ENCODE results near the gene ACOXL.

Gene ACOXL

GRCh38 chr2:111030260-111030891 is 298.0 kb downstream of the ACOXL start:
- DNase-seq (ENCODE audit: low read depth), result no peak
- TF ChIP-seq, protein P1, sequence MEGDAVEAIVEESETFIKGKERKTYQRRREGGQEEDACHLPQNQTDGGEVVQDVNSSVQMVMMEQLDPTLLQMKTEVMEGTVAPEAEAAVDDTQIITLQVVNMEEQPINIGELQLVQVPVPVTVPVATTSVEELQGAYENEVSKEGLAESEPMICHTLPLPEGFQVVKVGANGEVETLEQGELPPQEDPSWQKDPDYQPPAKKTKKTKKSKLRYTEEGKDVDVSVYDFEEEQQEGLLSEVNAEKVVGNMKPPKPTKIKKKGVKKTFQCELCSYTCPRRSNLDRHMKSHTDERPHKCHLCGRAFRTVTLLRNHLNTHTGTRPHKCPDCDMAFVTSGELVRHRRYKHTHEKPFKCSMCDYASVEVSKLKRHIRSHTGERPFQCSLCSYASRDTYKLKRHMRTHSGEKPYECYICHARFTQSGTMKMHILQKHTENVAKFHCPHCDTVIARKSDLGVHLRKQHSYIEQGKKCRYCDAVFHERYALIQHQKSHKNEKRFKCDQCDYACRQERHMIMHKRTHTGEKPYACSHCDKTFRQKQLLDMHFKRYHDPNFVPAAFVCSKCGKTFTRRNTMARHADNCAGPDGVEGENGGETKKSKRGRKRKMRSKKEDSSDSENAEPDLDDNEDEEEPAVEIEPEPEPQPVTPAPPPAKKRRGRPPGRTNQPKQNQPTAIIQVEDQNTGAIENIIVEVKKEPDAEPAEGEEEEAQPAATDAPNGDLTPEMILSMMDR (IDR thresholded peaks at IDR 0.05; ENCODE audit: control insufficient read depth, extremely low read depth, insufficient read depth), result no peak
- no peak overlapping the region for H3K4me3 ChIP-seq (ENCODE audit: low read depth, low read length)

GRCh38 chr2:111030945-111031344 is 298.6 kb downstream of the ACOXL start:
- TF ChIP-seq, protein P1 (IDR thresholded peaks at IDR 0.05; ENCODE audit: control insufficient read depth, extremely low read depth, insufficient read depth), result no peak
- no peak overlapping the region for H3K4me3 ChIP-seq (ENCODE audit: low read depth, low read length)
- no peak for DNase-seq (ENCODE audit: low read depth)

DNA sequence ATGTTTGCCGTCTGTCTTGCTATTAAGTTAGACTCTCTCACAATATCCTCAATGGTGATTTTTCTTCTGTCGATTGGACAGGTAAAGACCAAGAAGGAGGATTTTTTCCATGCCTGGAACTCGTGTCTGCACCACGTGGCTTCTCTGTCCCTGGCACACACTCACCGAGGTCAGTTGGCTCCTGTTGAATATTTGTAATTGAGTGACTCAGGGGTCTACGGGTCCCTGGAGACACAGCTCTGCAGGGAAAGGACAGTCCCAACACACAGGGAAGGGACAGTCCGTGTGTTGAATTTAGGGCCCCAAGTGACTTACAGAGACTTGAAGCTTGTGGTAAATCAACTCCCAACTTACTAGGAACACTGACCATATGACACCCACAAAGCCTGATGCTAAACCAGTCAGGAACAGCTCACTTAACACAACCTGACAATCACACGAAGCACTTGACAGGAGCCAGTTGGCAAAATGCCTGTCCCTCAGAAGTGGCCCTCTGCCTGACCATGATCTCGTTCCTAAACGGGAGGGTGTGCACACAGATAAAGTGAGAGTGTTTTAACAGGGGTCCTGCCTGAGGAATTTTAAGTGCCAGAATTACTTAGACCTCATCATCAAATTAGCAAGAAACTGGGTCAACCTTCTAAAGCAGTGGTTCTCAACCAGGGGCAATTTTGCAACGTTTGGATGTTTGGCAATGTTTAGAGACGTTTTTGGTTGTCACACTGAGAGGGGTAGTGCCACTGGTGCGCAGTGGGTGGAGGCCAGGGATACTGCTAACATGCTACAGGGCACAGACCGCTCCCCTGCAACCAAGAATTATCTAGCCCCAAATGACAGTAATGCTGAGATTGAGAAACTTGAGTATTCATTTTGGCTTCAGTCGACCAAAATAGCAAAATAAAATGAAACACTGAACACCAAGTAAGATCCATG is 299.4 kb downstream of the ACOXL start:
- TF ChIP-seq, protein P1 (IDR thresholded peaks at IDR 0.05; ENCODE audit: control insufficient read depth, extremely low read depth, insufficient read depth), result no peak
- no peak overlapping the region for H3K4me3 ChIP-seq (ENCODE audit: low read depth, low read length)
- no peak for DNase-seq (ENCODE audit: low read depth)

- DNase-seq (ENCODE audit: low read depth), result no peak
- TF ChIP-seq, protein P1 (IDR thresholded peaks at IDR 0.05; ENCODE audit: control insufficient read depth, extremely low read depth, insufficient read depth), result no peak
- H3K4me3 ChIP-seq (ENCODE audit: low read depth, low read length), result no peak overlapping the region
These were observed 300.5 kb downstream of the ACOXL start for GRCh38 chr2:111032721-111033429.

GRCh38 chr2:111034146-111034545 is 301.8 kb downstream of the ACOXL start:
- DNase-seq (ENCODE audit: low read depth), result no peak
- TF ChIP-seq, protein P1 (IDR thresholded peaks at IDR 0.05; ENCODE audit: control insufficient read depth, extremely low read depth, insufficient read depth), result no peak
- H3K4me3 ChIP-seq (ENCODE audit: low read depth, low read length), result no peak overlapping the region

GRCh38 chr2:111034606-111035005 is 302.2 kb downstream of the ACOXL start:
- no peak overlapping the region for H3K4me3 ChIP-seq (ENCODE audit: low read depth, low read length)
- TF ChIP-seq, protein P1 (IDR thresholded peaks at IDR 0.05; ENCODE audit: control insufficient read depth, extremely low read depth, insufficient read depth), result no peak
- DNase-seq (ENCODE audit: low read depth), result no peak

Measured in LNCaP clone FGC (cell line).